Activated CD8-positive, alpha-beta T cell treated with anti-CD3 and anti-CD28 coated beads for 36 hours (primary cell): ENCODE results near the gene F12. TPM values are rescaled to one million over a fixed set of nuclear protein-coding genes. Genes with fewer than 3 reads are reported as not detected.

ENCODE experiments used
- ATAC-seq: fragments of 200-7000 bp; cut with Tn5 transposase; one replicate; pipeline ENCODE4 v1.10.0; 2021; ENCODE audit warnings: mild to moderate bottlenecking, moderate library complexity
- CTCF ChIA-PET: fragments of 350-600 bp; sonication (Branson Sonifier 250); formaldehyde crosslinking; loops from one replicate; lab custom pipeline; 2021; ENCODE audit warnings: antibody characterized with exemption; lab: Charles Lee
- POLR2A ChIA-PET: fragments of 350-600 bp; sonication (Branson Sonifier 250); formaldehyde crosslinking; loops from one replicate; lab custom pipeline; 2021; ENCODE audit warnings: antibody characterized with exemption; lab: Charles Lee
- DNase-seq: peaks from one replicate; pipeline ENCODE4 v3.0.0-alpha.2; 2020
- H3K27ac Mint-ChIP-seq: one replicate; pipeline ENCODE4 v1.8.0; 2021; ENCODE audit warnings: mild to moderate bottlenecking, mixed read lengths
- H3K27me3 Mint-ChIP-seq: one replicate; pipeline ENCODE4 v1.8.0; 2021; ENCODE audit warnings: mixed read lengths
- H3K36me3 Mint-ChIP-seq: one replicate; pipeline ENCODE4 v1.8.0; 2021; ENCODE audit warnings: low read depth, mixed read lengths
- H3K4me1 Mint-ChIP-seq: one replicate; pipeline ENCODE4 v1.8.0; 2021; ENCODE audit warnings: low read depth, mixed read lengths
- H3K4me3 Mint-ChIP-seq: one replicate; pipeline ENCODE4 v1.8.0; 2021; ENCODE audit warnings: mild to moderate bottlenecking, moderate library complexity, mixed read lengths
- H3K9me3 Mint-ChIP-seq: one replicate; pipeline ENCODE4 v1.8.0; 2021; ENCODE audit warnings: mixed read lengths
- CTCF ChIP-seq: fragments of 200-600 bp; IDR thresholded peaks from one replicate; pipeline ENCODE4 v1.8.0; 2022; ENCODE audit warnings: antibody characterized with exemption, mild to moderate bottlenecking
- intact Hi-C: fragments of 100-400 bp; cut with micrococcal nuclease; formaldehyde crosslinking; loops from one replicate; pipeline ENCODE4 v1.10.0; 2022
- total RNA-seq, 2 experiments: library from RNA; stranded (reverse); gene quantifications; one replicate each; pipeline ENCODE4 v1.2.3, GENCODE V29; 2021

F12 gene
- total RNA-seq, 2 experiments from 2014 or later: 7.9 TPM

DNA sequence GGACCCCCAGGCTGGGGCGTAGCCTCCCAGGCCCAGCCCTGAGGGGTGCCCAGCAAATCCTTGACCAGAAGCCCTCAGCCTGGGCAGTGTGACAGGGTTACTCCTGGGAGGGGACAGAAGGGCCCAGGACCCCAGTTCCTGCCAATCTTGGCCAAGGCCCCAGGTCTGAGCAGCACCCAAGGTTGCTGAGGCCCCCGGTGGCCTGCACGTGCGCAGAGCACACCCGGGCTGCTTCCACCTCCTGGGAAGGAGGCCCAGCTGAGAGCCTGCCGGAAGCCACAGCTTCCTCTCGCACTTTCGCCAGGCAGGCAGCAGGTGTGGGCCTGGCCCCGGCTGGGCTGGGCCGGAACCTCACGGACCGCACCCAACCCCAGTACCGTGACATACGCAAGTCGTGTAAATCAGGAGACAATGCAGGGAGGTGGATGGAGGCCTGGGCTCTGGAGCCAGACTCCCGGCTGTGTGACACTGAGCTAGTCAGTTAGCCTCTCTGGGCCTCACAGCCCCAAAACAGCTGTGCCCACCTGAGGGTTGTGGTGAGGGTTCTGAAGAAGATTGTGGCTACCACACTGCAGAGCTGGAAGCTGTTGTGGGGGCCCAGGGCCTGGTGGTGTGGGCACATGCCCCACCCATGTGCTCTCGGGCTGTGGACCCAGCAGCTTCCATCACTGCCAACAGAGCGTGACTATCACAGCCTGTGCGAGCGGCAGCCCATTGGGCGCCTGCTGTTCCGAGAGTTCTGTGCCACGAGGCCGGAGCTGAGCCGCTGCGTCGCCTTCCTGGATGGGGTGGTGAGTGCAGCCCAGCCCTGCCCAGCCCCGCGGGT, 22.2 kb upstream of the F12 start:
- DNase-seq (peak; percentile 92), ATAC-seq (peak; percentile 37)
- H3K4me3 Mint-ChIP-seq: peak overlapping the region; percentile 97
- ChIA-PET CTCF (interaction anchor here (0.7 to 7.0 kb wide), 17 partner anchors 10 to 122 kb away, joined by 3 to 71 read pairs (median 5); partner anchors contain the start of genes F12, LMAN2 and PRR7), POLR2A (interaction anchor here (0.7 to 15.2 kb wide), 13 partner anchors 9 to 123 kb away, joined by 3 to 606 read pairs (median 6); partner anchors contain the start of gene PRR7)
- H3K4me1 Mint-ChIP-seq: peaks cover 57% of the 10 kb centered on the region
- H3K36me3 Mint-ChIP-seq: peaks cover 83% of the 10 kb centered on the region
- no peaks in the 10 kb centered on the region for H3K9me3 Mint-ChIP-seq
- peak overlapping the region; percentile 98 for H3K27ac Mint-ChIP-seq
- no peak for TF ChIP-seq CTCF
- intact Hi-C loops: no loop called here
- no peaks in the 10 kb centered on the region for H3K27me3 Mint-ChIP-seq

DNA sequence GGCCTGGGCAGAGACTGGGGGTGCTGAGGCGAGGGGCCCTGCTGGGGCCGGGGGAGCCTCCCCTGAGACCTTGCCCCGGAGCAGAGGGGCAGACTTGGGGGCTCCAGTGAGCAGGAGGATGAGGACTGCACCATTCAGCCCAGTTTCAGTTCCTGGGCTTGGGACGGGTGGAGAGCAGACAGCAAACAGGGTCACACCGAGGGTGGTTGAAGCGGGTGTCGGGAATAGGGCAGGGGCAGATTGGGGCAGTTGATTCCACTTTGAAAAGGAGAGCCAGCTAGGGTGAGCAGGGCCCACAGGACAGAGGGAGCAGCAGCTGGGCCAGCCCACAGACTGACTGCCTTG, 21.6 kb upstream of the F12 start:
- POLR2A ChIA-PET: interaction anchor here (1.2 to 15.2 kb wide), 8 partner anchors 9 to 122 kb away, joined by 5 to 606 read pairs (median 12); partner anchors contain the start of gene PRR7
- H3K36me3 Mint-ChIP-seq: peaks cover 80% of the 10 kb centered on the region
- intact Hi-C loops: no loop called here
- H3K4me3 Mint-ChIP-seq: peak overlapping the region; percentile 97
- no peak for DNase-seq
- no peak for TF ChIP-seq CTCF
- peaks cover 57% of the 10 kb centered on the region for H3K4me1 Mint-ChIP-seq
- no peak for ATAC-seq
- no peaks in the 10 kb centered on the region for H3K9me3 Mint-ChIP-seq
- no peaks in the 10 kb centered on the region for H3K27me3 Mint-ChIP-seq
- H3K27ac Mint-ChIP-seq: peak overlapping the region; percentile 98
- CTCF ChIA-PET: interaction anchor here (0.8 to 7.0 kb wide), 13 partner anchors 15 to 121 kb away, joined by 3 to 71 read pairs (median 8); partner anchors contain the start of genes F12 and PRR7

- no peaks in the 10 kb centered on the region for H3K9me3 Mint-ChIP-seq
- no peak for TF ChIP-seq CTCF
- peak overlapping the region; percentile 98 for H3K27ac Mint-ChIP-seq
- ATAC-seq (no peak), DNase-seq (no peak)
- intact Hi-C loops: no loop called here
- POLR2A ChIA-PET: interaction anchor here (0.8 to 15.2 kb wide), 7 partner anchors 15 to 122 kb away, joined by 3 to 606 read pairs (median 8); partner anchors contain the start of gene PRR7
- peaks cover 75% of the 10 kb centered on the region for H3K36me3 Mint-ChIP-seq
- H3K27me3 Mint-ChIP-seq: no peaks in the 10 kb centered on the region
- peak overlapping the region; percentile 97 for H3K4me3 Mint-ChIP-seq
- CTCF ChIA-PET: interaction anchor here (1.9 to 10.5 kb wide), 8 partner anchors 15 to 121 kb away, joined by 7 to 159 read pairs (median 34); partner anchors contain the start of genes F12 and PFN3
- peaks cover 59% of the 10 kb centered on the region for H3K4me1 Mint-ChIP-seq
Measured at GRCh38 chr5:177430140-177430951, 21.0 kb upstream of the F12 start.

GRCh38 chr5:177429248-177430040, 20.1 kb upstream of the F12 start:
- DNase-seq (peak; percentile 96), ATAC-seq (peak; percentile 42)
- ChIA-PET CTCF (interaction anchor here (1.1 to 10.5 kb wide), 9 partner anchors 16 to 120 kb away, joined by 3 to 159 read pairs (median 11); partner anchors contain the start of genes F12 and PFN3), POLR2A (interaction anchor here (0.6 to 15.2 kb wide), 14 partner anchors 14 to 117 kb away, joined by 3 to 606 read pairs (median 4); partner anchors contain the start of genes LMAN2 and PRR7)
- Mint-ChIP-seq H3K4me1 (peaks cover 59% of the 10 kb centered on the region), H3K9me3 (no peaks in the 10 kb centered on the region), H3K4me3 (peak overlapping the region; percentile 97), H3K27me3 (no peaks in the 10 kb centered on the region), H3K27ac (peak overlapping the region; percentile 98), H3K36me3 (peaks cover 68% of the 10 kb centered on the region)
- intact Hi-C loops: no loop called here
- TF ChIP-seq CTCF: no peak
